ENCODE data around the gene ST8SIA6. TPM values are rescaled to one million over a fixed set of nuclear protein-coding genes. Genes with fewer than 3 reads are reported as not detected.

ST8SIA6 gene
- total RNA-seq, 1 experiment from 2014 or later, result 1.3 TPM

- no peaks in the 10 kb centered on the region for H3K27me3 ChIP-seq (ENCODE audit: insufficient read depth, low read length)
- no peaks in the 10 kb centered on the region for H3K36me3 ChIP-seq (ENCODE audit: control insufficient read depth in 1 of 2, insufficient read depth in 2 of 2, low read length in 2 of 2)
- TF ChIP-seq POLR2A (IDR thresholded peaks at IDR 0.05; ENCODE audit: borderline replicate concordance, extremely low read depth, insufficient read depth, insufficient read length) (no peak), ZNF274 (IDR thresholded peaks at IDR 0.05; ENCODE audit: low read depth, low read length) (no peak), REST (IDR thresholded peaks at IDR 0.05; ENCODE audit: low read depth) (no peak), EZH2phosphoT487 (IDR thresholded peaks at IDR 0.05; ENCODE audit: borderline replicate concordance) (no peak), YY1 (IDR thresholded peaks at IDR 0.05; ENCODE audit: extremely low read depth, insufficient replicate concordance, low read depth, low read length) (no peak), EGR1 (IDR thresholded peaks at IDR 0.05; ENCODE audit: low read depth) (no peak), CTCF (IDR thresholded peaks at IDR 0.05 in 2 of 3, conservative IDR thresholded peaks at IDR 0.05 in 1 of 3; ENCODE audit: borderline replicate concordance in 1 of 3, insufficient read depth in 1 of 3, low read depth in 2 of 3, low read length in 2 of 3) (no peak), POLR2AphosphoS5 (IDR thresholded peaks at IDR 0.05; ENCODE audit: low read depth, low read length) (no peak), SP1 (IDR thresholded peaks at IDR 0.05; ENCODE audit: low read depth) (no peak), SIN3A (IDR thresholded peaks at IDR 0.05; ENCODE audit: low read depth) (no peak)
- ChIA-PET POLR2A (no interaction called here), CTCF (interaction anchor here (0.7 to 2.3 kb wide), 7 partner anchors 86 to 184 kb away, joined by 3 to 12 read pairs (median 4); no protein-coding TSS in a partner anchor), RAD21 (ENCODE audit: low non-redundant PET in 1 of 2, low total read pairs in 2 of 2, uncharacterized antibody in 2 of 2, unreplicated experiment in 2 of 2) (no interaction called here)
- no peak overlapping the region for H3K27ac ChIP-seq (ENCODE audit: low read depth, low read length)
- H3K79me2 ChIP-seq (ENCODE audit: insufficient read depth, low read length), result no peaks in the 10 kb centered on the region
- no peak overlapping the region for H3K4me3 ChIP-seq (replicated peaks in 1 of 2; ENCODE audit: low read depth in 1 of 2, low read length in 2 of 2)
- ATAC-seq (peak; percentile 36; the same call in 1 of the 2 replicates), DNase-seq (ENCODE audit: low read depth, low spot score) (no peak)
- BruUV-seq (replicated peaks), result no TSS peak
- H4K20me1 ChIP-seq (ENCODE audit: insufficient read depth), result no peaks in the 10 kb centered on the region
- H3K9me2 ChIP-seq (ENCODE audit: insufficient read depth), result no peaks in the 10 kb centered on the region
- no peak overlapping the region for H3K9ac ChIP-seq (ENCODE audit: low read length)
- H2AFZ ChIP-seq (ENCODE audit: low read depth, low read length, poor library complexity, severe bottlenecking), result peak overlapping the region; percentile 94
- H3K4me2 ChIP-seq (ENCODE audit: low read length), result peak overlapping the region; percentile 28; the same call in 1 of the 2 replicates
- intact Hi-C loops (cut with micrococcal nuclease), result loop anchor here (1.0 kb wide), 3 partner anchors 141 to 310 kb away; no protein-coding TSS in a partner anchor
- no peaks in the 10 kb centered on the region for H3K9me3 ChIP-seq (ENCODE audit: control insufficient read depth in 1 of 2, insufficient read depth in 1 of 2, low read depth in 1 of 2, low read length in 2 of 2)
- peaks cover 0 to 9% of the 10 kb centered on the region in 2 experiments; a peak in 2 of 4 replicates for H3K4me1 ChIP-seq (ENCODE audit: control insufficient read depth in 1 of 2, insufficient read depth in 2 of 2, low read length in 2 of 2)
Measured at GRCh38 chr10:17289763-17290162, 164.6 kb downstream of the ST8SIA6 start.

All from HCT116 (cell line).